Stimulated activated CD4-positive, alpha-beta T cell treated with anti-CD3 and anti-CD28 coated beads, Interleukin-2, amount 100 ng/mL, for 48 hours (primary cell): Measurements from ENCODE around the gene NKAPD1.
"Not testable (repeated sequence)": the region's sequence is repeated elsewhere in the genome, so short reads cannot be mapped to it uniquely, and the experiment has no call there.

Source experiments
- DNase-seq, 2 donors: peaks; one replicate each; pipeline ENCODE4 v3.0.0-alpha.2; 2020

Gene NKAPD1

DNA sequence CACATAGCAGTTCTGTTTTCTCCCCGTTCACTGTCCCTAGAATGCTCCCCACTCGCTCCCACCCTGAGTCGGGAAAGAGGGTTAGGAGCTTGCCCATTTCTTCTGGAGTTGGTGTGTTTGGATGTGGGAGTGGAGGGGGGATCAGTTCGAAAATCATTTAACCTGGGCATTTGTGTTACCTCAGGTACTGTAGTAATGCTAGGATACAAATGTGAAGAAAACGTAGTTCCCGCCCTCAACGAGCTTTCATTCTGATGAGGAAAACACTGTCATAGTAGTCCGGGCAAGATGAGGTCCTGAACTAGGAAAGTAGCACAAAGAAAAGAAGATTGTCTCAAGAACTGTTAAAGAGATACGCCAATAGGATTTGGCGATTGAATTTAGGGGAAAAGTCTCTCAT, 13.1 kb downstream of the NKAPD1 start:
- DNase-seq: no peak

DNA sequence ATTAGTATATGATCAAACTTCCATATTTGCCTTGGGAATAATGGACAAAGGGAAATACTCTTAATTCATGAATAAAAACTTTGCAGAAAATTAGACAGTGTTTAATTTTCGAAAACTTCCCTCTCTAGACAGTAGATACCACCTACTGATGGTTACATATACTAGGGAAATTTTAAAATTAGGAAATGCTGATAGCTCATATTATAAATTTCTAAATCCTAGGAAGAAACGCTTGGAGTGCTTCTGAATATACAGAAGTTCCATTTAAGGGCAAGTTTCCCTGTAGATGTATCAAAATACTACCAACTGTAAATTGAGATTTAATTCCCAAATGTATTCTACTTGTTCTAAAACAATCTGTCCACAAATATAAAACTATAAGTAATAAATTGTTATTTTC, 21.2 kb downstream of the NKAPD1 start:
- not testable (repeated sequence) for DNase-seq

DNA sequence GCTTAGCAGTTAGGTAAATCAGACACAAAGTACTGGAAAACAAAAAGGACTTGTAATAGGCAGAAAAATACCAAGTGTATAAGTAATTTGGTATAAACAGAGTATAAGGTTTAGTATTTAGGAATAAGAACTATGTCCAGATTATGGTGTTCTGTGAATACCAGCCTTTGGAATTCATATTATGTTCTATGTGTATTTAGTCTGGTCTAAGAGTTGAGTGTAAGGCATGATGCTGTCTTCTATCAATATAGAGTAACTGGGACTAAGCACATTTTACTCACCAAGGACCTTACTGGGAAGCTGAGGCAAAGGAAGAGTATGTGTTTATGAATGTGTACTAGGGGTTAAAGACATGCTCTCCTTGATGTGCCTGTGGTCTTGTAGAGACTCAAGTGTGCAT, 22.1 kb downstream of the NKAPD1 start:
- DNase-seq: no peak

DNA sequence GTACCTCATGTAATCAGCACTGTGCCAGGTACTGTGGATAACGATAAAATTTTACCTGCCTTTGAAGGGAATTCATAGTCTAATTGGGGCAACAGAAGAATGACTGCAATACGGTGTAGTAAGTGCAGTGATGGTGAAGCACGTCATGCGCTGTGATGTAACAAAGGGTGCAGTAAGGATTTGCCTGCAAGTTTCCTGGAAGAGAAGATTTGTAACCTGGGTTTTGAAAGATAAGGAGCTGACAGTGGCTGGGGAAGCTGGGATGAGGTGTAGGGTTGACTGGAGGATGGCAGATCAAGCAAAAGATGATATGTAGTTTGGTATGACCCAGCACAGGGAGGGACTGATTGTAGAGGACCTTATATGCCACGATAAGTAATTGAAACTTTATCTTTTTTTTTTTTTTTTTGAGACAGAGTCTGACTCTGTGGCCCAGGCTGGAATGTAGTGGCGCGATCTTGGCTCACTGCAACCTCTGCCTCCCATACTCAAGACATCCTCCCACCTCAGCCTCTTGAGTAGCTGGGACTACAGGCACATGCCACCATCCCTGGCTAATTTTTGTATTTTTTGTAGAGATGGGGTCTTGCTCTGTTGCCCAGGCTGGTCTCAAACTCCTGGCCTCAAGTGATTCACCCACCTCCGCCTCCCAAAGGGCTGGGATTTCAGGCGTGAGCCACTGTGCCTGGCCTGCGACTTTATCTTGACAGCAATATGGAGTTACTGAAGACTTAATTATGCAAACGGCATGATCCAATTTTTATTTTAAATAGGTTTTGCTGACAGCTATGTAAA, 23.8 kb downstream of the NKAPD1 start:
- DNase-seq: no peak

DNA sequence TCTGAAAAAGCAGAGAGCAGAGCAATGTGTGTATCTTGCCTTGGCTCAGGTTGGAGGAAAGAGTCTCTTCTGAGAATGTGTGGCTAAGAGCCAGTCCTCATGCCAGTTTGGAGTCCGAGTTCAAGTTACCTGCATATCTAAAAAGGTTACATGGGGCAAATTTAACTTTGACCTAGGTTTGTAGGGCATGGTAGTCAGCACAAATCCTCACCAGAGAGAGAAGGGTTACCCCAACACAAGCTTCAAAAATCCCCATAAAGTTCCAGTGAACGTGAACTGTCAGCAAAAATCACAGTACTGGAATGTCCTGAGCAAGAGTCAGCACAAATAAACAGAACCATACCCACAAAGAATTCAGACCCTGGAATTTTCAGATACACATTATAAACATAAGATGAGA, 26.4 kb downstream of the NKAPD1 start:
- no peak for DNase-seq

DNA sequence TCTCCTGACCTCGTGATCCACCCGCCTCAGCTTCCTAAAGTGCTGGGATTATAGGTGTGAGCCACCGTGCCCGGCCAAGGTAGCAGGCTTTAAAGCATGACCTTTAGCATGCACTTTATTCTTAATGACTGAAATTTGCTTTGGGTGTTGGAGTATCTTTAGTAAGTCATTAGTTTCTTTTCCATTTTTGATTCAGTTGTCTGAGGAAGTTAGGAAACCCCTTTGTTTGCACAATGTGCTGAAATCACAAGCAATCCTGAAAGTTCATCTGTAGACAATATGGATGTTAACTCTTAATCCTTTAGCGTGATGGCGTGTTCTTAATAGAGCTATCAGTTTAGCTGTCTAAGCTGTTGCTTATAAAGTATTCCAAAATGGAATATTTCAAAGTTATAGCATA, 29.3 kb downstream of the NKAPD1 start:
- DNase-seq: no peak

DNA sequence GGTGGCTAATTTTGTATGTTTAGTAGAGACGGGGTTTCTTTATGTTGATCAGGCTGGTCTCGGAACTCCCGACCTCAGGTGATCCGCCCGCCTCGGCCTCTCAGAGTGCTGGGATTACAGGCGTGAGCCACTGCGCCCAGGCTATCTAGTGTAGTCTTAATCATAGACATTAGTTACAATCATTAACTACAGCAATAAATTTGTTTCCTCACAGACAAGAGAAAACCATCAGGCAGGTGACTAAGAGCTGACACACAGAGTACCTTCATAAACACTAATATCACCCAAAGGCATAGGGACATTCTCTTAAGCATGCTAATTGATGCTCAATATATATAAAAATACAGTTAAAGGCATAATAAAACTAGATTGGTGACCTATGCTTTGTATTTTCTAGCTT, 32.0 kb downstream of the NKAPD1 start:
- DNase-seq: no peak

DNA sequence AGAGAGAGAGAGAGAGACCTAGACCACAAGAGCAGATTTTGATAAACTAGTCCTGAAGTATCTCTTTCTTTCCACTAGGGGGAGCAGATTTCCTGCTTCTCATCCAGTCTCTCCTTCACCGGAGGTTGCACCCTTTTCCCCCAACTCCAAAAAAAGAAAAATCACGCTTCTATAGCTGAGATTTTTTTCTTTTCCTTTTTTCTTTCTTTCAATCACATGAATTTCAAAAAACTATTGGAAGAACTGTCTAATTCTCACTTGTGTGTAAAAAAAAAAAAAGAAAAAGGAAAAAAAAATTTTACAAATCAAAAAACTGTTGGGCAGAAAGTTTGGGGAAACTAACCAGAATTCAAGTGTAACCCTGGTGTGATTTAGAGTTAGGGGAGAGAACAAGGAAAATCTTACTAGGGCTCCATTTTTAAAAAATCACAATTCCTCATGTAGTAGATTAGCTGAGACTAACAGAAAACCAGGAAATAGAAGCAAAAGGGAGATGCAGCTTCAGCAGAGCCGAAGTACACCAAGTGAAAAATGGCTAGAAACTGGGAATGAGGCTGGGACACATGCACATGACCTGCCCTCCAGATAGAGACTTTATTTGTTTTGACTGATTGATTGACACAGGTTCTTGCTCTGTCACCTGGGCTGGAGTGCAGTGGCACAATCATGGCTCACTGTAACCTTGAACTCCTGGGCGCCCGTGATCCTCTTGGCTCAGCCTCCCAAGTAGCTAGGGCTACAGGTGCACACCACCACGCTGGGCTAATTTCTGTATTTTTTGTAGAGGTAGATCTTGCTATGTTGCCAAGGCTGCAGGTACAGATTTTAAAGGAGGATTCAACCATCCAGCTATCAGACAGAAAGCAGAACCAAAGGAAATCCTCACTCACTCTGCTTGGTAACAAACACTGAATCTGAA, 39.7 kb downstream of the NKAPD1 start:
- no peak for DNase-seq

DNA sequence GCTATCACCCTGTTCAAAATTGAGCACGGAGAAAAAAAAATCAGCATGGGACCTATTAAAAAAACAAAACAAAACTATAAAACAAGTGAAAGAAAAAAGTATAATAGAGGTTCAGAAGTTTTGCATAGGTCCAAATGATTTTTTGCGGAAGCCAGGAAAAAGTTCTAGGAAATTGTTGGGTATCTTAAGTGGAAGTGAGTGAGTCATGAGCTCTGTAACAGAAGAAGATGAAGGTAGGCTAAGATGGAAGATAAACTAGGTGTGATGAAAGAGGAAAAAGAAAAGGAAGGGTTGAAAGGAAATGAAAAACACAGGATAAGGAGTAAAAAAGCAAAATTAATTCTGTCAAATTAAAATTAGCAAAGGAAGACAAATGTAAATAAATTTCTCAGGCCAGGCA, 40.4 kb downstream of the NKAPD1 start:
- DNase-seq: no peak

DNA sequence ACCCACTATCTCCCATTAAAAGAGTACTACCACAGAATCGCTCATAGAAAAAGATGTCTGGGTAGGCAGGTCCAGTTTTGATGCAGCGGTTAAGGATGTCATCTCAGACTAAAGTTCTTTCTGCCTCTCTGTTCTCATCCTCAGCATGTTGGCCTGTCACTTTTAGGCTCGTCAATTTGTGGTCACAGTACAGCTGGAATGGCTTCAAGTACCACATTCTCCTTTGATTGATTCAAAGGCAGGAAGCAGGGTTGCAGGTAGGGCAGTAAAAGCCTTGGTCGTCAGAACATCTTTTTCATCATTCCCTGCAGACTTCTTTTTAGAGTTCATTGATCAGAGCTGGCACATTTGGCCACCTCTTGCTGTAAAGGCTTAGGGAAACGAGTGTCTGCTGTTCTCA, 41.3 kb downstream of the NKAPD1 start:
- no peak for DNase-seq

DNA sequence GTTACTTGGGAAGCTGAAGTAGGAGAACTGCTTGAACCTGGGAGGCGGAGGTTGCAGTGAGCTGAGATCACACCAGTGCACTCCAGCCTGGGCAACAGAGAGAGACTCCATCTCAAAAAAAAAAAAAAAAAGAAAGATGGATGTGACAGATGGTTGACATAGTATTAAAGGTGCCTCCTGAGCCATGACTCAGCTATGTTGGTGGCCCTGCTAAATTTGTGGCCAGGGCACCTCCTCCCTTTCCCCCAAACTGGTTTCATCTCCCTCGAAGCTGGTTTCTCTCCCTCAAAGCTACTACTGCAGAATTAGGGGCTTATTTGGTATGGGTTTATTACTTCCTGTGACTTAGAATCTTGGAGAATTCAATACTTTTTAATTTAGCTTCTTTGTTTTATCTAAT, 44.1 kb downstream of the NKAPD1 start:
- no peak for DNase-seq

DNA sequence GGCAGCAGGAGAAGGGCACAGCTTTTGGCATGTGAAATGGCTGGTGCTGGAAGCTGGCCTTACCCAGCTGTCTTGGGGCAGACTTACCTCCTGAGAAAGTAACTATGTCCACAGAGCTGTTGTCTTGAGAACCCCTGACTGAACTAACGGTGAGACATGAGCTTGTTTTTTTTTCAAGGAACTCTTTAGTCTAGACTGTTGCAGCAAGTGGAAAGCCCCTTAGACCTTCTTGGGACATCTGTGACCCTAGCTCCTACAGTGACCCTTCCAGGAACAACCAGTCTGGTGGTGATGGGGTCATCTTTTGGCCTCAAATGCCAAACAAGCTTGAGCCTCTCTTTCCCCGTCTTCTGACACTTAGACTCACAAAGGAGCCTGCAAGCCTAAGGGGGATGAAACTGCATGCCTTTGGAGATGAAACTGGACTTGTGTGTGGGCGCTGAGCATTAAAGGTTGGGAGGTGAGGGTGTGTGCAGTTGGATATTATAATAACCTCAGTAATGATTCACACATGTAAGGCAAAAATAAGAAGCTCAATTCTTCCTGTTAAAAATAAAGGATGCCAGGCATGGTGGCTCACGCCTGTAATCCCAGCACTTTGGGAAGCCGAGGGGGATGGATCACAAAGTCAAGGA, 48.0 kb downstream of the NKAPD1 start:
- no peak for DNase-seq

DNA sequence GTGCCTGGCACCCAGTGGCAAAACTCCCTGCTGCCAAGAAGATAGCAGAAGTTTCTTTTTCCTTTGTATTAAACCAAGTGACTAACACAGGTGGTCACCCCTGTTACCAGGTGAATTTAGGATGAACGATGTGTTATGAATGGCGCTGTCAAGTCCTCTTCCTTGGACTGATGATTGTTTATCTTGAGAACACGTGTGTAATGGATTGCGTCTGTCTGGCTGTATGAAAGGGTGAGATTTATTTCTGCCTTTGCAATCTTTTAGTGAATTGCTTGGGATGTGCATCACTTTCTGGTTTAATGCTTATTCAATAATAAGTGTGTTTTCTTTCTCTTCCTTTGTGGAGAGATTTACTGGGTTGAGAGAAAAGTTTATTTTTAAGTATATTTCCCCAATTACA, 49.0 kb downstream of the NKAPD1 start:
- DNase-seq: no peak

DNA sequence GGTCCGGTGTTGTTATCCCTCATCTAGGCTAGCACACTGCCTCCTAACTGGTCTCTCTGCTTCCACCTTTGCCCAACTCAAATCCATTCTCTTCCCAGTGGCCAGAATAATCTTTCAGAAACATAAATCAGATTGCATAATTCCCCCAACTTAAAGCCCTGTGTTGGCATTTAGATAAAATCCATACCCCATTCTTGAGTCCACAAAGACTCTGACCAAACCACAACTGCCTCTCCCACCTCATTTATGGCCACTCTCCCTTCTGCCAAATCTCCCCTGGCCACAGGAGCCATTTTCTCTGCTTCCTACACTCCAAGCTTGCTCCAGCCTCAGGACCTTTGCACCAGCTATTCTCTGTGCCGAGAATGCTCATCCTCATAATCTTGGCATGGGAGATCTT, 53.0 kb downstream of the NKAPD1 start:
- no peak for DNase-seq

DNA sequence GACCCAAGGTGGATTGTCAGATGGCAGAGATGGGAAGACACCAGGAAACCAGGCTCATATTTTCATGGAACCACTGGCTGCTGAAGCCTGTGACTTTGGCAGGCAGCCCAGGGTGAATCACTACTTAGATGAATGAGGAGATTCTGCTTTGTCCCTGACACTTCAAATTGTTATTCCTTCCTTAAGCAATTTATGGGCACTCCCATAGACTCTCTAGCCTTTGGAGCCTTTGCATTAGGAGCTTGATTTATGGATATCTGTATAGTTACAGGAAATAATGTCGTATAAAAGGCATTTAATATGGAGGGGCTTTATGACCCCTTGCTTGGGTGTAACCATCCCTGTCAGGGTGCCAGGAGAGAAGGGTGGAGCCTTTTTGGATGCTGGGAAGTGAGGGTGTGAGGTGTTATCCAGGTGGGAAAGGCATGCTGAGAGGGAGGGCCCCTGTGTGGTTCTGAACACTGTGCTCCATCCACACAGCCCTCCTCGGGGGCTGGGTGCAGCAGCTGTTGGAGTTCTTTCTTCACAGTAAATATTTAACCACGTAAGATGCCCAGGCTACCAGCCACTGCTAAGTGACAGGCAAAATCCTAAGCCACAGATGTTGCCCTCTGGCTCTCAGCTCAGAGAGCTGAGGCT, 54.5 kb downstream of the NKAPD1 start:
- no peak for DNase-seq

DNA sequence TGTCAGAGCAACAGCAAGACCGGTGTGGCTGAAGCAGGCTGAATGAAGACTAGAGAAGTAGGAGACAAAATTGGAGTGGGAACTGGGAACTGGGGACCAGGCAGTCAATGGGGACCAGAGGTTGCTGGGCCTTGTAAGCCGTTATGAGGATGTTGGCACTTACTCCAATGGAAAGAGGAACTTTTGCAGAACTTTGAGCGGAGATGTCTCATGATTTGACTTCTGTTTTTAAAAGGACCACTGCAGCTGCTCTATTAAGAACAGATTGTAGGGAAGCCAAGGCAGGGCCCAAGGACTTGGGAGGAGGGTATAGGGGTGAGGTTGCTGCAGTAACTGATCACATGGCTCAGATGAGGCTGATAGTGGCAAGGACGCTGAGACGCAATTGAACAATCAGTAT, 55.6 kb downstream of the NKAPD1 start:
- DNase-seq: no peak

DNA sequence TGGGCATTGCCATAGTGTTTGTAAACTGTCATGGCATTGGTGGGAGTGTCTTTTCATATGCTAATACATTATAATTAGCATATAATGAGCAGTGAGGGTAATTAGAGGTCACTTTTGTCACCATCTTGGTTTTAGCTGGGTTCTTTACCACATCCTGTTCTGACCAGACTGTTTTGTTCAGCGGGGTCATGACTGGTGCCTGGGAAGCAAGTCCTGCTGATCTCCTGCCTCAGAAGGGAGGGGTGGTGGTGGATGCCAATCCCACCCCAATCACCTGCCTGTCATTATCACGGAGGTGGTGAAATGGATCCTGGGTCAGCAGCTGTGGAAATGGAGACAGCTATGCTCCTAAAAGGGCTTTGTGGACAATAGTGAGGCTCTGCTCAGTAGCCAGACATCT, 58.6 kb downstream of the NKAPD1 start:
- DNase-seq: no peak

DNA sequence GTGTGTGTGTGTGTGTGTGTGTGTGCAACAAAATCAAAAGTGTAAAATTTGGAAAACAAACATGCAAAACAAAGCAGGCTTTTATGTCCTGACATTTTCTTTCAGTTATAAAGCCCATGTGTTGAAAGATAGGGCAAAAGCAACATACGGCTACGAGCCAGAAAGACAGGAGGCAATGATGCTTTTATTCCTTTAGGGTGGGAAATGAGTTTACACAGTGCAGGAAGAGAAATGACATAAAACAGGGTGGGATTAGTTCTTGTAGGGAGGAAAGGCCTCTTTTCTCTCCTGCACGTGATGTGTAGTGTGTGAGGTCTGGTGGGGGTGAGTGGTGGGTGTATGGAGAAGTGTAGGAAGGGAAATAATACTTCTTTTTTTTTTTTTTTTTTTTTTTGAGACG, 60.4 kb downstream of the NKAPD1 start:
- no peak for DNase-seq
